Measurements from ENCODE around the gene EEF1AKMT3.

Gene EEF1AKMT3

GRCh38 chr12:57811028-57811755 is 38.8 kb downstream of the EEF1AKMT3 start:
- no peaks in the 10 kb centered on the region for H3K9me3 ChIP-seq (replicated peaks; ENCODE audit: insufficient read depth, low read length)
- H3K4me1 ChIP-seq (ENCODE audit: low read length) = no peaks in the 10 kb centered on the region
- TF ChIP-seq EZH2phosphoT487 (IDR thresholded peaks at IDR 0.05; ENCODE audit: low read length) (no peak), EZH2 (optimal IDR thresholded peaks at IDR 0.05; ENCODE audit: low read depth, low read length) (no peak), CTCF (IDR thresholded peaks at IDR 0.05; ENCODE audit: low read length) (no peak)
- no peaks in the 10 kb centered on the region for H4K20me1 ChIP-seq (ENCODE audit: insufficient read depth, low read length)
- H3K36me3 ChIP-seq (replicated peaks; ENCODE audit: insufficient read depth, low read length) = no peaks in the 10 kb centered on the region
- no peak overlapping the region for H3K9ac ChIP-seq (ENCODE audit: low read length)
- H3K4me2 ChIP-seq (ENCODE audit: low read depth, low read length) = no peak overlapping the region
- H3K27me3 ChIP-seq (replicated peaks; ENCODE audit: insufficient read depth, low read length) = no peaks in the 10 kb centered on the region
- no peaks in the 10 kb centered on the region for H3F3A ChIP-seq (ENCODE audit: insufficient read depth, low read length)
- H3K4me3 ChIP-seq (ENCODE audit: low read length) = no peak overlapping the region
- no peak overlapping the region for H2AFZ ChIP-seq (ENCODE audit: low read length)
- DNase-seq = no peak
- no peak overlapping the region for H3K27ac ChIP-seq (ENCODE audit: low read length)
- no peaks in the 10 kb centered on the region for H3K9me2 ChIP-seq (replicated peaks; ENCODE audit: insufficient read depth, low read length)
- H3K79me2 ChIP-seq (ENCODE audit: low read length) = no peaks in the 10 kb centered on the region

GRCh38 chr12:57813111-57813970 is 40.9 kb downstream of the EEF1AKMT3 start:
- H3K9ac ChIP-seq (ENCODE audit: low read length) = no peak overlapping the region
- no peaks in the 10 kb centered on the region for H4K20me1 ChIP-seq (ENCODE audit: insufficient read depth, low read length)
- H3F3A ChIP-seq (ENCODE audit: insufficient read depth, low read length) = peaks cover 2% of the 10 kb centered on the region; the same call in 1 of the 2 replicates
- no peaks in the 10 kb centered on the region for H3K27me3 ChIP-seq (replicated peaks; ENCODE audit: insufficient read depth, low read length)
- no peak overlapping the region for H3K4me2 ChIP-seq (ENCODE audit: low read depth, low read length)
- H3K9me3 ChIP-seq (replicated peaks; ENCODE audit: insufficient read depth, low read length) = no peaks in the 10 kb centered on the region
- no peak overlapping the region for H3K4me3 ChIP-seq (ENCODE audit: low read length)
- TF ChIP-seq EZH2 (optimal IDR thresholded peaks at IDR 0.05; ENCODE audit: low read depth, low read length) (no peak), EZH2phosphoT487 (IDR thresholded peaks at IDR 0.05; ENCODE audit: low read length) (no peak), CTCF (IDR thresholded peaks at IDR 0.05; ENCODE audit: low read length) (no peak)
- no peak for DNase-seq
- no peaks in the 10 kb centered on the region for H3K36me3 ChIP-seq (replicated peaks; ENCODE audit: insufficient read depth, low read length)
- no peaks in the 10 kb centered on the region for H3K4me1 ChIP-seq (ENCODE audit: low read length)
- no peak overlapping the region for H3K27ac ChIP-seq (ENCODE audit: low read length)
- H2AFZ ChIP-seq (ENCODE audit: low read length) = no peak overlapping the region
- no peaks in the 10 kb centered on the region for H3K79me2 ChIP-seq (ENCODE audit: low read length)
- no peaks in the 10 kb centered on the region for H3K9me2 ChIP-seq (replicated peaks; ENCODE audit: insufficient read depth, low read length)

- H2AFZ ChIP-seq (ENCODE audit: low read length) = no peak overlapping the region
- TF ChIP-seq EZH2phosphoT487 (IDR thresholded peaks at IDR 0.05; ENCODE audit: low read length) = no peak
- TF ChIP-seq CTCF (IDR thresholded peaks at IDR 0.05; ENCODE audit: low read length) = no peak
- no peak for TF ChIP-seq EZH2 (optimal IDR thresholded peaks at IDR 0.05; ENCODE audit: low read depth, low read length)
- no peak overlapping the region for H3K4me3 ChIP-seq (ENCODE audit: low read length)
- H3K9me2 ChIP-seq (replicated peaks; ENCODE audit: insufficient read depth, low read length) = no peaks in the 10 kb centered on the region
- DNase-seq = no peak
- H3K9ac ChIP-seq (ENCODE audit: low read length) = no peak overlapping the region
- H3F3A ChIP-seq (ENCODE audit: insufficient read depth, low read length) = peaks cover 4% of the 10 kb centered on the region; the same call in 1 of the 2 replicates
- no peaks in the 10 kb centered on the region for H4K20me1 ChIP-seq (ENCODE audit: insufficient read depth, low read length)
- no peaks in the 10 kb centered on the region for H3K36me3 ChIP-seq (replicated peaks; ENCODE audit: insufficient read depth, low read length)
- H3K79me2 ChIP-seq (ENCODE audit: low read length) = no peaks in the 10 kb centered on the region
- no peaks in the 10 kb centered on the region for H3K27me3 ChIP-seq (replicated peaks; ENCODE audit: insufficient read depth, low read length)
- H3K4me2 ChIP-seq (ENCODE audit: low read depth, low read length) = no peak overlapping the region
- H3K27ac ChIP-seq (ENCODE audit: low read length) = no peak overlapping the region
- H3K9me3 ChIP-seq (replicated peaks; ENCODE audit: insufficient read depth, low read length) = no peaks in the 10 kb centered on the region
- no peaks in the 10 kb centered on the region for H3K4me1 ChIP-seq (ENCODE audit: low read length)
Observed at GRCh38 chr12:57813971-57814772, 41.8 kb downstream of the EEF1AKMT3 start.

Measured in MM.1S (cell line).